Natural killer cell (primary cell): Measurements from ENCODE around the gene CSMD2. TPM values are rescaled to one million over a fixed set of nuclear protein-coding genes. Genes with fewer than 3 reads are reported as not detected.

Source experiments
- ATAC-seq, 3 donors: fragments of 150-1000 bp in 2 of 3; fragments of 200-7000 bp in 1 of 3; cut with Tn5 transposase; 1 replicate in 1 of 3; 2 replicates in 2 of 3; pipeline ENCODE4 v1.10.0; 2021; ENCODE audit warnings: mild to moderate bottlenecking in 2 of 3, moderate library complexity in 2 of 3
- DNase-seq, 2 donors: peaks; one replicate each; pipeline versions ENCODE4 v3.0.0 to v3.0.0-alpha.2; 2013 to 2021; ENCODE audit warnings: mixed read lengths in 1 of 2
- H3K27ac ChIP-seq: one replicate; pipeline ENCODE4 v1.5.1; 2013; ENCODE audit warnings: mild to moderate bottlenecking, low read length
- H3K27me3 ChIP-seq: one replicate; pipeline ENCODE4 v1.6.1; 2013; ENCODE audit warnings: low read length; ENCODE audit not compliant: control insufficient read depth, insufficient read depth
- H3K36me3 ChIP-seq: one replicate; pipeline ENCODE4 v1.6.1; 2013; ENCODE audit warnings: low read length; ENCODE audit not compliant: control insufficient read depth, insufficient read depth
- H3K4me1 ChIP-seq: one replicate; pipeline ENCODE4 v1.6.1; 2013; ENCODE audit warnings: low read length; ENCODE audit not compliant: control insufficient read depth, insufficient read depth
- H3K4me3 ChIP-seq: one replicate; pipeline ENCODE4 v1.5.1; 2013; ENCODE audit warnings: low read length
- H3K9me3 ChIP-seq: one replicate; pipeline ENCODE4 v1.6.1; 2013; ENCODE audit warnings: low read length; ENCODE audit not compliant: control insufficient read depth, insufficient read depth
- H3K27ac Mint-ChIP-seq, 2 donors: one replicate each; pipeline ENCODE4 v1.8.0; 2022; ENCODE audit warnings: mild to moderate bottlenecking in 2 of 2, mixed read lengths in 2 of 2, moderate library complexity in 1 of 2
- H3K27me3 Mint-ChIP-seq, 2 donors: one replicate each; pipeline ENCODE4 v1.8.0; 2022; ENCODE audit warnings: low read depth in 2 of 2, mixed read lengths in 2 of 2
- H3K36me3 Mint-ChIP-seq: one replicate; pipeline ENCODE4 v1.8.0; 2022; ENCODE audit warnings: mixed read lengths
- H3K4me1 Mint-ChIP-seq, 2 donors: one replicate each; pipeline ENCODE4 v1.8.0; 2022; ENCODE audit warnings: mixed read lengths in 2 of 2
- H3K4me3 Mint-ChIP-seq: one replicate; pipeline ENCODE4 v1.8.0; 2022; ENCODE audit warnings: mild to moderate bottlenecking, moderate library complexity, mixed read lengths
- H3K9me3 Mint-ChIP-seq, 2 donors: one replicate each; pipeline ENCODE4 v1.8.0; 2022; ENCODE audit warnings: mixed read lengths in 2 of 2
- WGBS: methylation state at CpG from one replicate; pipeline ENCODE4 v1.1.7; 2013; ENCODE audit warnings: missing lambda C conversion rate; ENCODE audit not compliant: insufficient coverage; 5-methylcytosine and 5-hydroxymethylcytosine counted together
- intact Hi-C: fragments of 100-400 bp; cut with micrococcal nuclease; formaldehyde crosslinking; loops from one replicate; pipeline ENCODE4 v1.14.2; 2022
- total RNA-seq, 4 donors: library from RNA; stranded (reverse); fragments of 120-200 nt in 1 of 4; gene quantifications; one replicate each; pipeline versions ENCODE4 v1.2.3 to v1.2.4, GENCODE V29; 2013 to 2022
- TF ChIP-seq, protein P1 (sequence below): fragments of 200-600 bp; IDR thresholded peaks from one replicate; pipeline ENCODE4 v1.8.0; 2022; ENCODE audit warnings: antibody characterized with exemption

CSMD2 gene
- total RNA-seq, 3 donors from 2014 or later (not counting 1 experiment from before 2014, with no cell fraction given) = not detected

DNA sequence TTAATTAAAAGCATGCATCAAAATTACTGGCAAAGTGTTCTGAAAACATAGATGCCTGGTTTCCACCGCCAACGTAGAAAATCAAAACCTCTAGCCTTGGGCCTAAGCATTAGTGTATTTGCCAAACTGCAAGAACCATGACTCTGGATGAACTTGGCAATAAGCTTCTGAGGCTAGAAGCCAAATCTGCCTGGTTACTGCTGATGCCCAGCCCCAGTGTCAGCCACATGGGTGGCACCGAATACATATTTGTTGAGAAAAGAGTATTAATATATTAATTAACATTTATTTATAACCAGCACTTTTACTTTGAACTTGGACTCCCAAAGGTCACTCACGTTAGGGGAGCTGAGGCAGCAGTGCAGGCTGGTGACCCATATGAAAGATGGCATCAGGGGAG lies 441.8 kb downstream of the CSMD2 start:
- Histone ChIP-seq H3K4me1 (no peaks in the 10 kb centered on the region), H3K9me3 (no peaks in the 10 kb centered on the region), H3K4me3 (no peak overlapping the region), H3K27ac (no peak overlapping the region), H3K27me3 (no peaks in the 10 kb centered on the region), H3K36me3 (no peaks in the 10 kb centered on the region)
- H3K27me3 Mint-ChIP-seq = peaks cover 0 to 2% of the 10 kb centered on the region in 2 donors
- 87% methylated on average over 3 of the region's 4 CpGs for WGBS
- peaks cover 0 to 4% of the 10 kb centered on the region in 2 donors for H3K4me1 Mint-ChIP-seq
- no peaks in the 10 kb centered on the region for H3K36me3 Mint-ChIP-seq
- H3K27ac Mint-ChIP-seq = no peak overlapping the region
- TF ChIP-seq, protein P1, sequence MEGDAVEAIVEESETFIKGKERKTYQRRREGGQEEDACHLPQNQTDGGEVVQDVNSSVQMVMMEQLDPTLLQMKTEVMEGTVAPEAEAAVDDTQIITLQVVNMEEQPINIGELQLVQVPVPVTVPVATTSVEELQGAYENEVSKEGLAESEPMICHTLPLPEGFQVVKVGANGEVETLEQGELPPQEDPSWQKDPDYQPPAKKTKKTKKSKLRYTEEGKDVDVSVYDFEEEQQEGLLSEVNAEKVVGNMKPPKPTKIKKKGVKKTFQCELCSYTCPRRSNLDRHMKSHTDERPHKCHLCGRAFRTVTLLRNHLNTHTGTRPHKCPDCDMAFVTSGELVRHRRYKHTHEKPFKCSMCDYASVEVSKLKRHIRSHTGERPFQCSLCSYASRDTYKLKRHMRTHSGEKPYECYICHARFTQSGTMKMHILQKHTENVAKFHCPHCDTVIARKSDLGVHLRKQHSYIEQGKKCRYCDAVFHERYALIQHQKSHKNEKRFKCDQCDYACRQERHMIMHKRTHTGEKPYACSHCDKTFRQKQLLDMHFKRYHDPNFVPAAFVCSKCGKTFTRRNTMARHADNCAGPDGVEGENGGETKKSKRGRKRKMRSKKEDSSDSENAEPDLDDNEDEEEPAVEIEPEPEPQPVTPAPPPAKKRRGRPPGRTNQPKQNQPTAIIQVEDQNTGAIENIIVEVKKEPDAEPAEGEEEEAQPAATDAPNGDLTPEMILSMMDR = no peak
- intact Hi-C loops = no loop called here
- DNase-seq (no peak), ATAC-seq (no peak)
- H3K4me3 Mint-ChIP-seq = no peak overlapping the region
- no peaks in the 10 kb centered on the region for H3K9me3 Mint-ChIP-seq

DNA sequence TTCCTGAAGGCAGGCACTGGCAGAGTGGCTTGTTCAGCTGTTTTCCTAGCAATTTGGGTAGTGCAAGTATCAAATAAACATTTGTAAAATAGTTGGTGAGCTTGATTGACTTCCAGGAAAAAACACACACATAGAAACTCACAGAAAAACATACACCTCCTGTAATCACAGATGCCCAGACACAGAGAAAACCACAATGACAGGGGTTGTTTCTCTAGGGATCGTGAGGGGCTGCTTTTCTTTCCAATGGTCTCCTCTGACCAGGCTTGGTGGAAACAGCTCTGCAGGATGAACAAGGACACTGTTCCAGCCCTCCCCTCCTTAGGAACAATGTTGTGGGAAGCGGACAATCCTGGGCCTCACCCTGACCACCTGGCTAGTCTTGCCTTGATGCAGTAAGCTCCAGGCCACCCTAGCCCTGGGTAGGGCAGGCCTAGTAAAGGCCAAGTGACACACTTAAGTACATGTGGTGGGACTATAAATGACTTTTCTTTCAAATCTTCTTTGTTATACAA lies 443.7 kb downstream of the CSMD2 start:
- Mint-ChIP-seq H3K9me3 (no peaks in the 10 kb centered on the region), H3K4me3 (no peak overlapping the region), H3K36me3 (no peaks in the 10 kb centered on the region), H3K27ac (no peak overlapping the region), H3K4me1 (no peaks in the 10 kb centered on the region), H3K27me3 (peaks cover 0 to 7% of the 10 kb centered on the region in 2 donors)
- Histone ChIP-seq H3K4me1 (no peaks in the 10 kb centered on the region), H3K9me3 (no peaks in the 10 kb centered on the region), H3K4me3 (no peak overlapping the region), H3K36me3 (no peaks in the 10 kb centered on the region), H3K27ac (no peak overlapping the region), H3K27me3 (no peaks in the 10 kb centered on the region)
- WGBS = 43% methylated on average over 2 of the region's 2 CpGs
- intact Hi-C loops = no loop called here
- DNase-seq = no peak
- TF ChIP-seq, protein P1 = no peak
- no peak for ATAC-seq

DNA sequence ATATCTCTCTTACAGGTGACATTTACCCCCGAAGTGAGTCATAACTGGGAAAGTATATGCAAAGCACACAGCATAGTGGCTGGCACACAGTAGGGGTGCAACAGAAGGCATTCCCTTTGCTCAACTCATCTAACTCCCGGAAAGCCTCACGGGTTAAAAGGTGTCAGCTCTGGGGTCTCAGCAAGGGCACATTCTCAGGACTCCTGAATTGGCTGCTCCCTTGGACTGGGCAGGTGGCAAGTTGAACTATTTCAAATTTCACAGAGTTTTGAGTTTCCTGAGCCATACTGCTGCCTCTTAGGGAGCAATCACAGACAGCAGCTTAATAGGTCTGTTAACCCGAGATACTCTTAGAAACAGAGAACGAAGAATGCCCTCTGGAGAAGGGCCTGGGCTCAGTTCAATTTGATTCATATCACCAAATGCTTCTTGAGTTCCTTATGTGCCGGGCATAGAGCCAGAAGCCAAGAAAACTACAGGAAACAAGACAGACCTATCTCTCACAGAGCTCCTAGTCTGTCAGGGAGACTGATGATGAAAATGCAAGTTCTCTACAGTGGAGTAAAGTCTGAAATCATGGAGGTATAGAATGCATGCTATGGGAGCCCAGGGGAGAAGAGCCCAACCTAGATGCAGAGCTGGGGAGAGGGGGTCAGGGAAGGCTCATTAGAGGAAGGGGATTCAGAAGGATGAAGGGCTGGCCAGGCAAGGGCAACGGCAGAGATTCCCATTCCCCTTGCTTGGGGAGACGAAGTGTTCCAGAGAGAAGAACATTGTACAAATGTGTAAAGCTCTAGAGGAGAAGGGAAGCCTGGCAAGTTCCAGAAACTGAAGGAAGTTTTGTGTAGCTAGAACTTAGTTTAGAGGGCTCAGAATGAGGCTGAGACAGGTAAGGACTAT lies 445.0 kb downstream of the CSMD2 start:
- DNase-seq = no peak
- Mint-ChIP-seq H3K27ac (no peak overlapping the region), H3K4me1 (no peaks in the 10 kb centered on the region), H3K9me3 (no peaks in the 10 kb centered on the region), H3K4me3 (no peak overlapping the region), H3K36me3 (no peaks in the 10 kb centered on the region), H3K27me3 (peaks cover 0 to 10% of the 10 kb centered on the region in 2 donors)
- no peak for ATAC-seq
- Histone ChIP-seq H3K27me3 (no peaks in the 10 kb centered on the region), H3K4me3 (no peak overlapping the region), H3K27ac (no peak overlapping the region), H3K36me3 (no peaks in the 10 kb centered on the region), H3K9me3 (no peaks in the 10 kb centered on the region), H3K4me1 (no peaks in the 10 kb centered on the region)
- 53% methylated on average over 8 of the region's 8 CpGs for WGBS
- intact Hi-C loops = no loop called here
- TF ChIP-seq, protein P1 = no peak
